ENCODE measurements around the gene FBXL16. TPM values are rescaled to one million over a fixed set of nuclear protein-coding genes. Genes with fewer than 3 reads are reported as not detected.

Gene FBXL16
- total and polyA plus RNA-seq, 2 of the 13 experiments (the other 11 are each of a cell fraction or from before 2014, with no cell fraction given) = 0.22 to 2.0 TPM

- TF ChIP-seq E2F2 (CRISPR knock-in tag; IDR thresholded peaks at IDR 0.05; ENCODE audit: borderline replicate concordance) (peak; percentile 19; the same call in 1 of the 2 replicates), TCF7 (IDR thresholded peaks at IDR 0.05; ENCODE audit: low read depth) (no peak), GMEB1 (CRISPR knock-in tag; IDR thresholded peaks at IDR 0.05; ENCODE audit: borderline replicate concordance) (peak; percentile 84), MXD3 (CRISPR knock-in tag; IDR thresholded peaks at IDR 0.05) (peak; percentile 91; the same call in 1 of the 2 replicates), HNF4A (CRISPR knock-in tag; IDR thresholded peaks at IDR 0.05) (peak; percentile 78), REL (CRISPR knock-in tag; conservative IDR thresholded peaks at IDR 0.05) (no peak), ZBTB8A (CRISPR knock-in tag; IDR thresholded peaks at IDR 0.05; ENCODE audit: borderline replicate concordance, low read depth) (peak; percentile 53), NFE2 (CRISPR knock-in tag; IDR thresholded peaks at IDR 0.05) (no peak), MTA3 (CRISPR knock-in tag; IDR thresholded peaks at IDR 0.05) (no peak), HMGXB3 (CRISPR knock-in tag; IDR thresholded peaks at IDR 0.05; ENCODE audit: borderline replicate concordance) (peak; percentile 60)
Measured at GRCh38 chr16:648781-649589, 56.6 kb downstream of the FBXL16 start, which contains the start of gene WDR90 (continued).
